Mucosa of descending colon (tissue), 3 donors: ENCODE measurements around the gene BACH1. TPM values are rescaled to one million over a fixed set of nuclear protein-coding genes. Genes with fewer than 3 reads are reported as not detected.
"Not testable (repeated sequence)": the region's sequence is repeated elsewhere in the genome, so short reads cannot be mapped to it uniquely, and the experiment has no call there.

Experiments used
- ATAC-seq: fragments of 200-7000 bp; cut with Tn5 transposase; one replicate; pipeline ENCODE4 v1.9.1; 2020; ENCODE audit warnings: mild to moderate bottlenecking, moderate library complexity
- DNase-seq, 3 donors: peaks; one replicate each; pipeline ENCODE4 v3.0.0-alpha.2; 2020
- H3K36me3 ChIP-seq: fragments of 200-600 bp; one replicate; pipeline ENCODE4 v1.8.0; 2021; ENCODE audit warnings: low read depth, mild to moderate bottlenecking
- H3K4me1 ChIP-seq: fragments of 200-600 bp; one replicate; pipeline ENCODE4 v1.8.0; 2021; ENCODE audit warnings: low read depth, mild to moderate bottlenecking
- H3K4me3 ChIP-seq: fragments of 200-600 bp; one replicate; pipeline ENCODE4 v1.8.0; 2021; ENCODE audit warnings: mild to moderate bottlenecking
- H3K9me3 ChIP-seq: fragments of 200-600 bp; one replicate; pipeline ENCODE4 v1.8.0; 2021; ENCODE audit warnings: mild to moderate bottlenecking
- intact Hi-C, 2 donors: fragments of 100-400 bp; cut with DNase I in 1 of 2; cut with micrococcal nuclease in 1 of 2; formaldehyde crosslinking; loops; one replicate each; pipeline versions ENCODE4 v1.11.0 to v1.11.1; 2022; cut with DNase I, micrococcal nuclease
- total RNA-seq, 3 donors: library from RNA; stranded (reverse); fragmentation: NEBNext Ultra II Directional in 2 of 3; extraction: Animal tissue kit (Norgen Biotek cat#: 25700) in 2 of 3; gene quantifications; one replicate each; pipeline versions ENCODE4 v1.2.1 to v1.2.4, GENCODE V29; 2021 to 2023
- TF ChIP-seq, protein P1 (sequence below): fragments of 200-600 bp; IDR thresholded peaks from one replicate; pipeline ENCODE4 v1.8.0; 2022; ENCODE audit warnings: antibody characterized with exemption, mild to moderate bottlenecking
- donor health status: DM: no; HTN: no; CAD: no; lungs with moderate emphysema.
- donor health status: DM: no; HTN: no; CAD: no.
- donor health status: DM: no; HTN: yes; CAD: no.

The BACH1 gene
- total RNA-seq, 3 donors from 2014 or later: 54.0 to 107 (median 57.2) TPM

DNA sequence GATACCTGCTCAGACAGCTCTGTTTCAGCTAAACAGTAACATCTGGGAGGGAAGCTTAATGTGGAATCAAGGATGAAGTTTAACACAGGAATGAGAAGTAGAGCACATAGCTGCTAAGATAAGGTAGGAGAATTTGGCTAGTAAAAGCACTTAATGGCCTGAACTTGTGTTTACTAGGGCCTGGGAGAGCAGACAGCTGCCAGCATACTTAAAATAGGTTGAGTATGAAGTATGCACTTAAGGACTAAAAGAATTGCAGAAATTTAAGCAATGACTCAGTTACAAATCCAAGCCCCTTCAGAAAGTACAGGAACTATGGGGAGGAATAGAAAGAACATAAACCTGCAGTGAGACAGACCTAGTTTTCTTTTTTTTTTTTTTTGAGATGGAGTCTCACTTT lies 53.0 kb downstream of the BACH1 start:
- no peaks in the 10 kb centered on the region for H3K36me3 ChIP-seq
- intact Hi-C loops: no loop called here
- no peaks in the 10 kb centered on the region for H3K9me3 ChIP-seq
- H3K4me1 ChIP-seq: no peaks in the 10 kb centered on the region
- TF ChIP-seq, protein P1, sequence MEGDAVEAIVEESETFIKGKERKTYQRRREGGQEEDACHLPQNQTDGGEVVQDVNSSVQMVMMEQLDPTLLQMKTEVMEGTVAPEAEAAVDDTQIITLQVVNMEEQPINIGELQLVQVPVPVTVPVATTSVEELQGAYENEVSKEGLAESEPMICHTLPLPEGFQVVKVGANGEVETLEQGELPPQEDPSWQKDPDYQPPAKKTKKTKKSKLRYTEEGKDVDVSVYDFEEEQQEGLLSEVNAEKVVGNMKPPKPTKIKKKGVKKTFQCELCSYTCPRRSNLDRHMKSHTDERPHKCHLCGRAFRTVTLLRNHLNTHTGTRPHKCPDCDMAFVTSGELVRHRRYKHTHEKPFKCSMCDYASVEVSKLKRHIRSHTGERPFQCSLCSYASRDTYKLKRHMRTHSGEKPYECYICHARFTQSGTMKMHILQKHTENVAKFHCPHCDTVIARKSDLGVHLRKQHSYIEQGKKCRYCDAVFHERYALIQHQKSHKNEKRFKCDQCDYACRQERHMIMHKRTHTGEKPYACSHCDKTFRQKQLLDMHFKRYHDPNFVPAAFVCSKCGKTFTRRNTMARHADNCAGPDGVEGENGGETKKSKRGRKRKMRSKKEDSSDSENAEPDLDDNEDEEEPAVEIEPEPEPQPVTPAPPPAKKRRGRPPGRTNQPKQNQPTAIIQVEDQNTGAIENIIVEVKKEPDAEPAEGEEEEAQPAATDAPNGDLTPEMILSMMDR: no peak
- no peak for ATAC-seq
- H3K4me3 ChIP-seq: no peak overlapping the region
- DNase-seq: no peak

DNA sequence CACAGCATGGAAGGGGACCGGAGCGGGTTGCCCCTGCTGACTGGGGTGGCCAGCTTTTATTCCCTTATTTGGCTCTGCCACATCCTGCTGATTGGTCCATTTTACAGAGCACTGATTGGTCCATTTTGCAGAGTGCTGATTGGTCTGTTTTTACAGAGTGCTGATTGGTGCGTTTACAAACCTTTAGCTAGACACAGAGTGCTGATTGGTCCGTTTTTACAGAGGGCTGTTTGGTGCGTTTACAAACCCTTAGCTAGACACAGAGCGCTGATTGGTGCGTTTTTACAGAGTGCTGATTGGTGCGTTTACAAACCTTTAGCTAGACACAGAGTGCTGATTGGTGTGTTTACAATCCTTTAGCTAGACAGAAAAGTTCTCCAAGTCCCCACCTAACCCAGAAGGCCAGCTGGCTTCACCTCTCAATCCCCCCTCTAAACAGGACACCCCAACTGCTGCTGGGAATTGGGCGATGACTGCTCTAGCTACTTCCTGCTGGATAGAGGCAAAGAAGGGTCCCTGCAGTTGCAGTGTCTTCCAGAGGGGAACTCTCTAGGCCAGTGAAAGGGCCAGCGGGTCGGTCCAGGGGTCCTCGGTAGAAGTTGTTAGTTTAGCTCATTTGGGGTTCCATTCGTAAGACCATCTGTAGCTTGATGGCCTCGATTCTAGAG lies 56.5 kb downstream of the BACH1 start:
- intact Hi-C loops: not testable (repeated sequence)

DNA sequence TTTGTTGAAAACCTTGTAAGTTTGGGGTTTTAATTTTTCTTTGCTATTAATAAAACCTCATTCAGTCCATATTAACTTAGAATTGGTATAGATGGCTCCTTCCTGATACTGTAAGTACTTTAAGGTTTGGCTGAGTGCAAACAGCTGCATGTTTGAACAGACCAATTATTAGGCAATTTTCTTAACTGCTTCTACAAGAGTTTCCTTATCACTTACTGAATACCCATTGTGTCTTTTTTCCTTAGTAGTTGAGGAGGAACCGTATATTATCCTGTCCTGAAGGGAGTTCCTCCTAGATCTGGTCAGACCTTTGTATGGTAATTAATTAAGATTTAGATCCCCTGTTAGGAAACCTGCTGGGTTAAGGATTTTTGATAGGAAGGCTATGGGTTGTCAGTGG lies 57.6 kb downstream of the BACH1 start:
- DNase-seq, H3K36me3 ChIP-seq, H3K4me1 ChIP-seq, ATAC-seq, H3K9me3 ChIP-seq, intact Hi-C loops, H3K4me3 ChIP-seq: not testable (repeated sequence)

More for the DNA sequence above, 56.5 kb downstream of the BACH1 start:
- not testable (repeated sequence) for ATAC-seq, DNase-seq, H3K36me3 ChIP-seq, H3K4me3 ChIP-seq, H3K9me3 ChIP-seq, H3K4me1 ChIP-seq

DNA sequence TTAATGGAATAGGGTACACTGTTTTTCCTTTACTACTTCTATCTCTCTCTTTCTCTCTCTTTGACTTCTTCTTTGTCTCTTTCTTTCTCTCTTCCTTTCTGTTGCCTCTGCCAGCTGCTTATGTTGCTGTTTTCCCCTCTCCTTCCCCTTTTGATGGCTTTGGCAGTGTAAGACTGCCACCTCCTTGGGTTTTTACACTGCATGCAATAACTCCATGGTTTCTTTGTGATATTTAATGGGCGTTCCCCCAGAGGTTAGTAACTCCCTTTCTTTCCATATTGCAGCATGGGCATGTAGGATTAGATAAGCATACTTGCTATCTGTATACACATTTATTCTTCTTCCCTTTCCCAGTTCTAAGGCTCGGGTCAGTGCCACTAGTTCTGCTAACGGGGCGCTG lies 58.1 kb downstream of the BACH1 start:
- H3K4me1 ChIP-seq, DNase-seq, H3K36me3 ChIP-seq, intact Hi-C loops, ATAC-seq, H3K4me3 ChIP-seq, H3K9me3 ChIP-seq: not testable (repeated sequence)

DNA sequence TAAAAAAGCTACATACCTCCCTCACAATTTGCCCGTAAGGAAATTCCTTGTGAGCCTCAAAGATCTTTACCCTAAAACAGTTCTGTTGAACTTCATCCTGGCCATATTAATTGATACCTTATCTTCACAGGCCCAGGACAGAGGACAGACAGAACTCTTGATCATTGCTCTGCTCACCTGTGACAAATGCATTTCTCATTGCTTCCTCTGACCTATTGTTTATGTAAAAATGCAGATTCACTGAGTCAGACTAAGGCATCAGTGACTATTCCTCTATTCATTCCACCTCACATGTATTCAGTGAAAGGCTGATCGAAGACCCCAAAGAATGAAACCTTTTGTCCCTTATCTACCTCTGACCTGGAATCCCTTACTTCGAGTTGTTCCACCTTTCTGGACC lies 61.0 kb downstream of the BACH1 start:
- no peak for DNase-seq
- H3K36me3 ChIP-seq: no peaks in the 10 kb centered on the region
- no peak for ATAC-seq
- H3K4me1 ChIP-seq: no peaks in the 10 kb centered on the region
- H3K9me3 ChIP-seq: no peaks in the 10 kb centered on the region
- TF ChIP-seq, protein P1: no peak
- intact Hi-C loops: no loop called here
- H3K4me3 ChIP-seq: no peak overlapping the region

DNA sequence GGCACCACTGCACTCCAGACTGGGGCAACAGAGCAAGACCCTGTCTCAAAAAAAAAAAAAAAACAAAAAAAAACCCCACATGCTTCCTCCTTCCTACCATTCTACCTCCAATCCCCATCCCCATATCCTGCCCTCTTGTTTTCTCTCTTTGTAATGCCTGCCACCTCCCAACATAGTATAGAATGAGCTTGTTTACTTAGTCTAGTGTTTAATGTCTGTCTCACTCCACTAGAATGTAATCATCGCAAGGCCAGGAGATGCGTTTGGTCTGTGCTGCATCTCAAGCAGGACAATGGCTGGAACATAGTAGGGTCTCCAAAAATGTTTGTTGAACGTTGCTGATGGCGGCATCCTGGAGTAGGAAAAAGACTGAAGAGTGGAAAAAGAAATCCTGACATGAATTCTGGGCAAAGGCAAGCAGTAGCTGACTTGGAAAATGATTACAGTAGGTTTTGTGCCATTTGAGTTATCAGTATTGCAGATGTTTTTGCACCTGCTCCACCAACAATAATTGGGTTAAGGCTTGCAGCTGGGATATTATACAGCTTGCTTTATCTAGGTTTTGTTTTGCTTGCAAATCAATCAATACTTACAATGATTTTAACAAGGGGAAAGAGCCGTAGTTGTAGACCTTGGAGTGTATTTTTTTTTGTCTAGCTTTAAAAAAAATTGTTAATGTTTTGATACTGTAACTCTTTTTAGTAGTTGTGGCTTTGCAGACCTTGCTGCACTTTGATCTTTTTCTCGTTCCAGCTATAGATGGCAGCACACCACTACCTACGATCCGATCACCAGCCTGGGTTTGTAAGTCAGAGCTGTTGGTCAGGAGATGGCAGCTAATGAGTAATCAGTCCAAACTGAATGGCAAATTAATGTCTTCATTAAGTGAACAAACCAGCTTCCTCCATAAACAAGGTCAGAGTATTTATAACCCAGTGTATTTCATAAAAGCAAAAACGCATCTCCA lies 62.4 kb downstream of the BACH1 start:
- TF ChIP-seq, protein P1: no peak
- DNase-seq (no peak), ATAC-seq (no peak)
- Histone ChIP-seq H3K9me3 (no peaks in the 10 kb centered on the region), H3K4me3 (no peak overlapping the region), H3K36me3 (no peaks in the 10 kb centered on the region), H3K4me1 (no peaks in the 10 kb centered on the region)
- intact Hi-C loops: no loop called here

DNA sequence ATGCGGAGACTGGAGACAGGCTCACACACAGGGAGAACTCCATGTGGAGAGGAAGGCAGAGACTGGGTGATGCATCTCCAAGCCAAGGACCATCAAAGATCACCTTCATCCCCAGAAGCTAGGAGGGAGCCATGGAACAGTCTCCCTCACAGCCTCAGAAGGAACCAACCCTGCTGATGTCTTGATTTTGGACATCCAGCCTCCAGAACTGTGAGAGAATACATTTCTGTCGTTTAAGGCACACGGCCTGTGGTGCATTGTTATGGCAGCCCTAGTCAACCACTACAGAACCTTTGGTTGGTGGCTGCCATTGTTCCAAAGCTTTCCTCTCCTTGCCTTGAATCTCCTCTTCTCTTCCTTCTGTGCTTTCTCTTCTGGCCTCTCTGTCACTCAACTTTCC lies 64.0 kb downstream of the BACH1 start:
- DNase-seq: no peak
- TF ChIP-seq, protein P1: no peak
- ATAC-seq: no peak
- no peak overlapping the region for H3K4me3 ChIP-seq
- no peaks in the 10 kb centered on the region for H3K9me3 ChIP-seq
- intact Hi-C loops: no loop called here
- H3K36me3 ChIP-seq: no peaks in the 10 kb centered on the region
- H3K4me1 ChIP-seq: no peaks in the 10 kb centered on the region
